AG04450 (cell line): ENCODE measurements around the gene FBXW8. TPM values are rescaled to one million over a fixed set of nuclear protein-coding genes. Genes with fewer than 3 reads are reported as not detected.

ENCODE experiments used
- CTCF ChIA-PET: fragments of 300-600, 350-600 bp; formaldehyde crosslinking; extraction: SDS; loops from one replicate; lab custom pipeline; 2022; ENCODE audit warnings: antibody characterized with exemption, inconsistent platforms; lab: Charles Lee
- POLR2A ChIA-PET: fragments of 350-600 bp; formaldehyde crosslinking; extraction: SDS; loops from one replicate; lab custom pipeline; 2021; ENCODE audit warnings: antibody characterized with exemption, inconsistent platforms; lab: Yijun Ruan, JAX
- DNase-seq: peaks from one replicate; pipeline ENCODE4 v3.0.0-alpha.2; 2011; ENCODE audit warnings: low read depth, low spot score
- H3K27ac ChIP-seq: one replicate; pipeline ENCODE4 v1.5.1; 2012; ENCODE audit warnings: low read depth, low read length, control low read depth
- H3K27me3 ChIP-seq: one replicate; pipeline ENCODE4 v1.6.0; 2012; ENCODE audit warnings: low read length; ENCODE audit not compliant: control insufficient read depth, insufficient read depth
- H3K4me3 ChIP-seq: 2 replicates; pipeline ENCODE4 v1.5.1; 2011; ENCODE audit warnings: mild to moderate bottlenecking, low read depth, low read length, control low read depth
- H3K9me3 ChIP-seq: 2 replicates; pipeline ENCODE4 v1.5.1; 2012; ENCODE audit warnings: low read length; ENCODE audit not compliant: control insufficient read depth, insufficient read depth
- polyA plus RNA-seq: library from polyadenylated mRNA; depleted of rRNA; stranded (reverse); fragments of >200 nt; gene quantifications from 2 replicates; pipeline ENCODE4 v1.2.3, GENCODE V29; 2011
- TF ChIP-seq, protein P1 (sequence below): IDR thresholded peaks from 2 replicates; pipeline ENCODE4 v1.5.1; 2011; ENCODE audit warnings: low read depth, low read length, control low read depth, inconsistent platforms

The FBXW8 gene
- polyA plus RNA-seq, 1 experiment = 23.0 TPM

- Histone ChIP-seq H3K27ac (no peak overlapping the region), H3K4me3 (no peak overlapping the region), H3K27me3 (no peaks in the 10 kb centered on the region), H3K9me3 (no peaks in the 10 kb centered on the region)
- TF ChIP-seq, protein P1, sequence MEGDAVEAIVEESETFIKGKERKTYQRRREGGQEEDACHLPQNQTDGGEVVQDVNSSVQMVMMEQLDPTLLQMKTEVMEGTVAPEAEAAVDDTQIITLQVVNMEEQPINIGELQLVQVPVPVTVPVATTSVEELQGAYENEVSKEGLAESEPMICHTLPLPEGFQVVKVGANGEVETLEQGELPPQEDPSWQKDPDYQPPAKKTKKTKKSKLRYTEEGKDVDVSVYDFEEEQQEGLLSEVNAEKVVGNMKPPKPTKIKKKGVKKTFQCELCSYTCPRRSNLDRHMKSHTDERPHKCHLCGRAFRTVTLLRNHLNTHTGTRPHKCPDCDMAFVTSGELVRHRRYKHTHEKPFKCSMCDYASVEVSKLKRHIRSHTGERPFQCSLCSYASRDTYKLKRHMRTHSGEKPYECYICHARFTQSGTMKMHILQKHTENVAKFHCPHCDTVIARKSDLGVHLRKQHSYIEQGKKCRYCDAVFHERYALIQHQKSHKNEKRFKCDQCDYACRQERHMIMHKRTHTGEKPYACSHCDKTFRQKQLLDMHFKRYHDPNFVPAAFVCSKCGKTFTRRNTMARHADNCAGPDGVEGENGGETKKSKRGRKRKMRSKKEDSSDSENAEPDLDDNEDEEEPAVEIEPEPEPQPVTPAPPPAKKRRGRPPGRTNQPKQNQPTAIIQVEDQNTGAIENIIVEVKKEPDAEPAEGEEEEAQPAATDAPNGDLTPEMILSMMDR = no peak
- POLR2A ChIA-PET = no interaction called here
- DNase-seq = no peak
- CTCF ChIA-PET = no interaction called here
These were observed 15.8 kb downstream of the FBXW8 start for GRCh38 chr12:116926283-116927243.

DNA sequence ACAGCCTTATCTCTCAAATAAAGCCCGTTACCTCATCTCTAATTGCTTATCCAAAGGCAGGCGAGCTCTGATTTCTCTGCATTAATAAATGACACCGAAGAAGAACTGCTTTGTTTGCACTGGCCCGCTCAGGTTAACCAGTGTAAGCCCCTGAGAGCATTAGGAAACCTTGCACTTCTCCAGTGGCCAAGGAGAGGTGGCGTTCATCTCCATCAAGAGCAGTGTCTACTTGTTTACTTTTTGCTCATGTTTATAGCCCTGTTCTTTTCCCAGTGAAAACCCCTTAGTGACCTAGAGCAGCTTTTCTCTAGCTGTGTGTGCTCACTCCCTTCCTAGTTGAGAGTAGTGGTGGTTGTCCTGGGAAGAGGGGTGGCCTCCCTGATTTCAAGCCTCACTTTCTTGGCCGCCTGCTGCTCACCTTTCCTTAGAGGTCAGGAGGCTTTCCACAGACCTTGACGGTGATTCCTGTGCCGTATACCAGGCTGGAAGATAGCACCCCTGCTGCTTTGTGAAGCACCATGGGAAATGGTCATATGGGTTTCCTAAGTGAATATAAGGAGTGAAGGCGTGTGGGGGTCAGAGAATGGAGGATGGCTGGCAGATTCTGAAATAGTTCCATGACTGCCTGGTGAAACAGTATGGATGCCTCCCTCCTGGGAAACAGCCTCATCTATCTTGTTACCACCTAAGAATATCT, 16.6 kb downstream of the FBXW8 start:
- H3K4me3 ChIP-seq = no peak overlapping the region
- H3K27ac ChIP-seq = no peak overlapping the region
- DNase-seq = no peak
- no peaks in the 10 kb centered on the region for H3K9me3 ChIP-seq
- ChIA-PET CTCF (no interaction called here), POLR2A (no interaction called here)
- no peaks in the 10 kb centered on the region for H3K27me3 ChIP-seq
- TF ChIP-seq, protein P1 = no peak

DNA sequence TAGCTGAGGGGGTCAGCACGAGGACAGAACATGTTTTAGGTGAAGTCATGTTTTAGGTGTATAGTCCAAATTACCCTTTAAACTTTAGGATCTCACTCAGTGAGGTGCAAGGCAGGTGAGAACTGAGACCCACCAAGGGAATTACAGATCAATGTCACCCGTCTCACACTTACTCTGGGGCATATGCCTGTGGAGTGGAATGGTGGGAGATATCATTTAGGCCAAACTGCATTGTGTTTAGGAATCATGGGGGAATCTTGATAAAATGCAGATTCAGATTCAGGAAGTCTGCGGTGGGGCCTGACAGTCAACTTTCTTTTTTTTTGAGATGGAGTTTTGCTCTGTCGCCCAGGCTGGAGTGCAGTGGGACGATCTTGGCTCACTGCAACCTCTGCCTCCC, 17.8 kb downstream of the FBXW8 start:
- H3K27ac ChIP-seq = no peak overlapping the region
- H3K9me3 ChIP-seq = no peaks in the 10 kb centered on the region
- TF ChIP-seq, protein P1 = no peak
- DNase-seq = no peak
- POLR2A ChIA-PET = no interaction called here
- H3K27me3 ChIP-seq = no peaks in the 10 kb centered on the region
- CTCF ChIA-PET = no interaction called here
- H3K4me3 ChIP-seq = no peak overlapping the region

GRCh38 chr12:116929885-116930284, 19.1 kb downstream of the FBXW8 start:
- CTCF ChIA-PET = no interaction called here

More at GRCh38 chr12:116929885-116930284, 19.1 kb downstream of the FBXW8 start:
- Histone ChIP-seq H3K9me3 (no peaks in the 10 kb centered on the region), H3K4me3 (no peak overlapping the region), H3K27ac (no peak overlapping the region), H3K27me3 (no peaks in the 10 kb centered on the region)
- POLR2A ChIA-PET = no interaction called here
- no peak for DNase-seq
- TF ChIP-seq, protein P1 = no peak
